WERI-Rb-1 (cell line): ENCODE measurements around the gene TIGD6.

ENCODE experiments used
- DNase-seq: peaks from one replicate; pipeline ENCODE4 v3.0.0-alpha.2; 2020
- H3K27ac ChIP-seq: fragments of 250-450 bp; sonication (Bioruptor Pico); 2 replicates; pipeline ENCODE4 v1.5.1; 2020; ENCODE audit warnings: mild to moderate bottlenecking, moderate library complexity
- H3K27me3 ChIP-seq: fragments of 250-450 bp; sonication (Bioruptor Pico); 2 replicates; pipeline ENCODE4 v1.5.1; 2021; ENCODE audit warnings: mild to moderate bottlenecking, low read depth, moderate library complexity; ENCODE audit not compliant: insufficient read depth, severe bottlenecking
- H3K36me3 ChIP-seq: fragments of 250-450 bp; sonication (Bioruptor Pico); 2 replicates; pipeline ENCODE4 v1.5.1; 2020; ENCODE audit warnings: mild to moderate bottlenecking, moderate library complexity
- H3K4me3 ChIP-seq: 2 replicates; pipeline ENCODE4 v1.5.1; 2011; ENCODE audit warnings: low read depth, mild to moderate bottlenecking, control low read depth, low read length
- H3K9me3 ChIP-seq: fragments of 250-450 bp; sonication (Bioruptor Pico); 2 replicates; pipeline ENCODE4 v1.5.1; 2021; ENCODE audit warnings: mild to moderate bottlenecking, moderate library complexity; ENCODE audit not compliant: severe bottlenecking
- TF ChIP-seq, protein P1 (sequence below): IDR thresholded peaks from 2 replicates; pipeline ENCODE4 v1.5.1; 2011; ENCODE audit warnings: low read depth, mild to moderate bottlenecking, control low read depth, inconsistent platforms, low read length

The TIGD6 gene

DNA sequence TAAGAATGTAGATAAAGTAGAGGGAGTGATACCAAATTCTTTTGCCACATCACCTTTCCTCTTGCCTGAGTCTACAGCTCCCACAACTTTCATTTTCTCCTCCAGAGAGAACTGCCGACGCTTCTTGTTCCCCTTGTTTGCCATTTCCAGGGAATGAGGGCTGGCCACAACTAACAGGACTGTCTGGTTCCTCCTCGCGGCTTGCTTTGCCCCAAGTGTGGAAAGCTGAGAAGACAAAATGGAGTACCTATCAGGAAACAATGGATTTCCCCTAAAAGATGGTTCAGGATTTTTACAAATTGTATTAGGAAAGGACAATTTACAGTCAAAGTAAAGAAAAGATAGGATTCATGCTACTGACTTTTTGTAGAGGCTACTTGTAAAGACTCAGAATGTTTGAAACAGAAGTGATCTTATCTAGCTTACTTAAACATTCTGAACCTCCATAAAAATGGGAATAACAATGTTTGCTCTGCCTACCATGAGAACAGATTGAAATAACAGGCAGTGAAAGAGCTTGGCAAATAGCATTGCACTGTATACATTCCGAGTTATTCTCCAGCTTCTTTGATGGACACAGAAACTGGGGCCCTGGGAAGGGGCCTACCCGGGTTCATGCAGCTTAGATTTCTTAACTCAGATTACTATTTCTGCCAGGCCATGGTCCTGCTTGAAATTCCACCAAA is 4.1 kb downstream of the TIGD6 start:
- Histone ChIP-seq H3K27ac (no peak overlapping the region), H3K9me3 (no peaks in the 10 kb centered on the region), H3K36me3 (no peaks in the 10 kb centered on the region), H3K27me3 (no peaks in the 10 kb centered on the region), H3K4me3 (no peak overlapping the region)
- TF ChIP-seq, protein P1, sequence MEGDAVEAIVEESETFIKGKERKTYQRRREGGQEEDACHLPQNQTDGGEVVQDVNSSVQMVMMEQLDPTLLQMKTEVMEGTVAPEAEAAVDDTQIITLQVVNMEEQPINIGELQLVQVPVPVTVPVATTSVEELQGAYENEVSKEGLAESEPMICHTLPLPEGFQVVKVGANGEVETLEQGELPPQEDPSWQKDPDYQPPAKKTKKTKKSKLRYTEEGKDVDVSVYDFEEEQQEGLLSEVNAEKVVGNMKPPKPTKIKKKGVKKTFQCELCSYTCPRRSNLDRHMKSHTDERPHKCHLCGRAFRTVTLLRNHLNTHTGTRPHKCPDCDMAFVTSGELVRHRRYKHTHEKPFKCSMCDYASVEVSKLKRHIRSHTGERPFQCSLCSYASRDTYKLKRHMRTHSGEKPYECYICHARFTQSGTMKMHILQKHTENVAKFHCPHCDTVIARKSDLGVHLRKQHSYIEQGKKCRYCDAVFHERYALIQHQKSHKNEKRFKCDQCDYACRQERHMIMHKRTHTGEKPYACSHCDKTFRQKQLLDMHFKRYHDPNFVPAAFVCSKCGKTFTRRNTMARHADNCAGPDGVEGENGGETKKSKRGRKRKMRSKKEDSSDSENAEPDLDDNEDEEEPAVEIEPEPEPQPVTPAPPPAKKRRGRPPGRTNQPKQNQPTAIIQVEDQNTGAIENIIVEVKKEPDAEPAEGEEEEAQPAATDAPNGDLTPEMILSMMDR, result no peak
- no peak for DNase-seq

DNA sequence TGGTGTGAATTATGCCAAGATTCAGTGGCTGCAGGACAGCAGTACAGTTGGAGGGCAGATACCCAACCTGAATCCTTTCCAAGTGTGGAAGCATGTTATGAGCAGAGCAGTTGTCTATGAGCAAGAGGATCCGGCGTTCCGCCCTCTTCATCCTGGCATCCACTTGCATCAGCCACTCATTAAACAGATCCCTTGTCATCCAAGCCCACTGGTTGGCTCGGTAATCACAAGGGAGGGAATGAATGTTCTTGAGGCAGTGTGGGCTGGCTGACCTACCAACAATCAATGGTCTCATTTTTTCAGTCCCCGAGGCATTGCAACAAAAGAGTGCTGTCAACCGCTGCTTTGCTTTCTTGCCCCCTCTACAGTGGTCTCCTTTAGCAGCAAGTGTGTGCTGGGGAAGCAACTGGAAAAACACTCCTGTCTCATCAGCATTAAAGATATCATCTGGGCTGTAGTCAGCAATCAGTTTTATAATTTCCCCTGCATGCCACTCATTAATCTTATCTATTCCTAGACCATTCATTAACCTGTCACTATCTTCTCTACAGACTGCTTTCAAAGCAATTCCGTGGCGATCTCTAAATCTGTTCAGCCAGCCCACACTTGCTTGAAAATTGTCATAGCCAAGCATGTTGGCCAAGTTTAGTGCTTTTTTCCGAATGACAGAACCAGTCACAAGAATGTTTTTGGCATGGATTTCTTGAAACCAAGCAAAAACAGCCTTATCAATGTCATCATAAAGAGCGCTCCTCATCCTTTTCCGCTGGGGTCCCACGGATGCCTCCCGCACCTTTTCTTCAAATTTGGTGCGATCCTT is 4.9 kb downstream of the TIGD6 start:
- Histone ChIP-seq H3K9me3 (no peaks in the 10 kb centered on the region), H3K36me3 (no peaks in the 10 kb centered on the region), H3K27me3 (no peaks in the 10 kb centered on the region), H3K27ac (no peak overlapping the region), H3K4me3 (no peak overlapping the region)
- TF ChIP-seq, protein P1, result no peak
- DNase-seq, result no peak

DNA sequence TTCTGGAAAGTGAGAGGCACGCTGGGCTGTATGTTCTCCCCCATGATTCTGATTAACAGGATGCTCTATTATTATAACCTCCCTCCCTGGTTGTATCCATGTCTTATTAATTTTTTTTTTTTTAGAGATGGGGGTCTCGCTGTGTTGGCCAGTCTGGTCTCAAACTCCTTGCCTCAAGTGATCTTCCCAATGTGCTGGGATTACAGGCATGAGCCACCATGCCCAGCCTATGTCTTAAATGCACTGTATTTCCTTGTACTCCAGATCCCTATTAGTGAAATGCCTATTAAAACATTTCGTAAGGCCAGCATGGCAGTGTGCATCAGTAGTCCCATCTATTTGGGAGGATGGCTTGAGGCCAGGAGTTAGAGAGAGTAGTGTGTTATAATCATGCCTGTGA is 7.0 kb downstream of the TIGD6 start:
- Histone ChIP-seq H3K27me3 (no peaks in the 10 kb centered on the region), H3K9me3 (no peaks in the 10 kb centered on the region), H3K36me3 (no peaks in the 10 kb centered on the region), H3K4me3 (no peak overlapping the region), H3K27ac (no peak overlapping the region)
- DNase-seq, result no peak
- TF ChIP-seq, protein P1, result no peak

DNA sequence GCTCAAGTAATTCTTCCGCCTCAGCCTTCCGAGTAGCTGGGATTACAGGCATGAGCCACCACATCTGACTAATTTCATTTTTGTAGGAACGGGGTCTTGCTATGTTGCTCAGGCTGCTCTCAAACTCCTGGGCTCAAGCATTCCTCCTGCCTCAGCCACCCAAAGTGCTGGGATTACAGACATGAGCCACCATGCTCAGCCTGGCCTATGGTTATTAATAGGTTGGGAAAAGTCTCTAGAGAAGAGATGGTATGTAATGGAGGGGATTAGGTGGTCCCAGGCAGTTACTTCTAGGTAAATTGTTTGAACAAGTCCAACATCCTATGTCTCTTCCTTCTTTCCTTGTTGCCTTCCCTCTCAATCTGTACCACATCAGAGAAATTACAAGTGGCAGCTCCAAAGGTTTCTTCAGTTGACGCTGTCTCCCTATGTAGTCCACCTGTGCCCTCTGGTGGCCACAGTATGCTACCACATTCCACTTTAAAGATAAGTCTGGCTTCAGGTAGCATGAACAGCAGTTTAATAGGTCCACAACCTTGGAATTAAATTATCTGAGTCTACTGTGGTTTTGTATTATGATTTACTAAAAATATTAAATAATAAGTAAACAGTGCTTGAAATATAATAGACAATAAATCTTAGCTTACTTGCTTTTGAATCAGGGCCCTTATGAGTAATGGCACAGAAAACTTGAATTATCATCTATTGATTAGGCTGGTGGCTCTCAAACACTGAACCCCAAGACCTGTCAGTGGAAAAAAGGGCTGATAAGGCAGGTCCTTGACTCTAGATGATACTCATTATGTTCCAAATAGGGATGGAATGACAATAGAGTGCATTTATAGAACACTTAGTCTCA is 9.7 kb downstream of the TIGD6 start:
- TF ChIP-seq, protein P1, result peak; percentile 80
- no peaks in the 10 kb centered on the region for H3K36me3 ChIP-seq
- no peaks in the 10 kb centered on the region for H3K9me3 ChIP-seq
- no peak overlapping the region for H3K4me3 ChIP-seq
- no peak overlapping the region for H3K27ac ChIP-seq
- DNase-seq, result peak; percentile 77
- no peaks in the 10 kb centered on the region for H3K27me3 ChIP-seq

DNA sequence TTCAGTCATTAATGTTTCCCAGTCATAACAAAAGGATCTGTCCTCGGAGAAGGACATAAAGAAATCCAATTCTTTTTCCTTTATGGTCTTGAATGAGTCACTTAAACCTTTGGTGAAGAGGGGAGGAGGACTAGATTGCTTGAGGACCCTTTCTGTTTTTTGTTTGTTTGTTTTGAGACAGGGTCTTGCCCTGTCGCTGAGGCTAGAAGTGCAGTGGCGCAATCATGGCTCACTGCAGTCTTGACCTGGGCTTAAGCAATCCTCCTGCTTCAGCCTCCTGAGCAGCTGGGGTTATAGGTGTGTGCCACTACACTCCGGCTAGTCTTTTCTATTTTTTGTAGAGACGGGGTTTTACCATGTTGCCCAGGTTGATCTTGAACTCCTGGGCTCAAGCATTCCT is 12.3 kb downstream of the TIGD6 start:
- TF ChIP-seq, protein P1, result no peak
- Histone ChIP-seq H3K27ac (no peak overlapping the region), H3K27me3 (no peaks in the 10 kb centered on the region), H3K36me3 (no peaks in the 10 kb centered on the region), H3K4me3 (no peak overlapping the region), H3K9me3 (no peaks in the 10 kb centered on the region)
- no peak for DNase-seq
